ENCODE results near the gene SYCP2.

DNA sequence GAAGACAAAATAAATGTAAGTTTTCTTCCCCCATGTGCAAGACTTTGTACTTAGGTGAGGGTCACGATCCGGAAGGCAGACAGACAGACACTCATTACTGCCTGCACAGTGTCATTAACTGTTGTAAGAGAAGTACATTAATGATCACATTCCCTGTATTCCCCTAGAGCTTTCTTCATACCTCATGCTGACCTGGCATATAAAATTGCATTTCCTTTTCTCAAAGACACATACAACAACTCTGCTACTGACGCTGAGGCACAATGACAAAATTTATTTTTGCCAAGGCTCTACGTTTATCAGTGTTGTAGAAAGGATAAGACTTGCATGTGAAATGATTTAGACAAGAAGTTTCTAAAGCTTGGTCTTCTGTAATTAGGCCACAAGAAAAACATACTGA lies 3.0 kb upstream of the SYCP2 start:
- no peak for TF ChIP-seq POLR2AphosphoS5 (IDR thresholded peaks at IDR 0.05)
- TF ChIP-seq, protein P1, sequence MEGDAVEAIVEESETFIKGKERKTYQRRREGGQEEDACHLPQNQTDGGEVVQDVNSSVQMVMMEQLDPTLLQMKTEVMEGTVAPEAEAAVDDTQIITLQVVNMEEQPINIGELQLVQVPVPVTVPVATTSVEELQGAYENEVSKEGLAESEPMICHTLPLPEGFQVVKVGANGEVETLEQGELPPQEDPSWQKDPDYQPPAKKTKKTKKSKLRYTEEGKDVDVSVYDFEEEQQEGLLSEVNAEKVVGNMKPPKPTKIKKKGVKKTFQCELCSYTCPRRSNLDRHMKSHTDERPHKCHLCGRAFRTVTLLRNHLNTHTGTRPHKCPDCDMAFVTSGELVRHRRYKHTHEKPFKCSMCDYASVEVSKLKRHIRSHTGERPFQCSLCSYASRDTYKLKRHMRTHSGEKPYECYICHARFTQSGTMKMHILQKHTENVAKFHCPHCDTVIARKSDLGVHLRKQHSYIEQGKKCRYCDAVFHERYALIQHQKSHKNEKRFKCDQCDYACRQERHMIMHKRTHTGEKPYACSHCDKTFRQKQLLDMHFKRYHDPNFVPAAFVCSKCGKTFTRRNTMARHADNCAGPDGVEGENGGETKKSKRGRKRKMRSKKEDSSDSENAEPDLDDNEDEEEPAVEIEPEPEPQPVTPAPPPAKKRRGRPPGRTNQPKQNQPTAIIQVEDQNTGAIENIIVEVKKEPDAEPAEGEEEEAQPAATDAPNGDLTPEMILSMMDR (IDR thresholded peaks at IDR 0.05) = no peak
